Left lung (tissue), 10 donors: ENCODE measurements around the gene LTBP2. TPM values are rescaled to one million over a fixed set of nuclear protein-coding genes. Genes with fewer than 3 reads are reported as not detected.
A peak's percentile ranks its signal among the peaks of the same experiment; 100 is the strongest.

Experiments
- ATAC-seq: fragments of 200-7000 bp; cut with Tn5 transposase; one replicate; pipeline ENCODE4 v1.9.1; 2020; ENCODE audit warnings: moderate library complexity
- DNase-seq, 4 donors: peaks; one replicate each; pipeline ENCODE4 v3.0.0-alpha.2; 2013 to 2020
- H3K27ac ChIP-seq, 2 donors: fragments of 200-600 bp; sonication (generic) in 1 of 2; one replicate each; pipeline versions ENCODE4 v1.5.0 to v1.8.0; 2020 to 2021
- H3K27me3 ChIP-seq, 2 donors: fragments of 200-600 bp; sonication (generic) in 1 of 2; one replicate each; pipeline versions ENCODE4 v1.5.0 to v1.8.0; 2020 to 2021
- H3K36me3 ChIP-seq, 2 donors: fragments of 200-600 bp; sonication (generic) in 1 of 2; one replicate each; pipeline versions ENCODE4 v1.5.0 to v1.8.0; 2020 to 2021
- H3K4me1 ChIP-seq, 2 donors: fragments of 200-600 bp; one replicate each; pipeline ENCODE4 v1.8.0; 2021
- H3K4me3 ChIP-seq, 2 donors: fragments of 200-600 bp; sonication (generic) in 1 of 2; one replicate each; pipeline versions ENCODE4 v1.5.0 to v1.8.0; 2020 to 2021; ENCODE audit warnings: mild to moderate bottlenecking in 1 of 2
- H3K9me3 ChIP-seq, 2 donors: fragments of 200-600 bp; sonication (generic) in 1 of 2; one replicate each; pipeline versions ENCODE4 v1.5.0 to v1.8.0; 2020 to 2021
- CTCF ChIP-seq, 2 donors: fragments of 200-600 bp; sonication (generic) in 1 of 2; IDR thresholded peaks; one replicate each; pipeline versions ENCODE4 v1.5.0 to v1.8.0; 2021; ENCODE audit warnings: antibody characterized with exemption in 2 of 2
- intact Hi-C, 2 donors: fragments of 100-400 bp; cut with DNase I; formaldehyde crosslinking; loops; one replicate each; pipeline versions ENCODE4 v1.11.2 to v1.14.2; 2022
- polyA plus RNA-seq, 6 donors: library from polyadenylated mRNA; unstranded; fragments of 120-200 nt; gene quantifications; one replicate each; pipeline ENCODE4 v1.2.1, GENCODE V29; 2013; ENCODE audit not compliant: insufficient read length in 6 of 6
- total RNA-seq, 2 donors: library from RNA; stranded (reverse); fragmentation: NEBNext Ultra II Directional; extraction: Animal tissue kit (Norgen Biotek cat#: 25700); gene quantifications; one replicate each; pipeline ENCODE4 v1.2.1, GENCODE V29; 2021
- donor health status: DM: no; HTN: yes; CAD: no.
- donor health status: DM: no; HTN: no; CAD: no.

LTBP2 gene
- total and polyA plus RNA-seq, 8 donors, result 14.0 to 154 (median 19.3) TPM

DNA sequence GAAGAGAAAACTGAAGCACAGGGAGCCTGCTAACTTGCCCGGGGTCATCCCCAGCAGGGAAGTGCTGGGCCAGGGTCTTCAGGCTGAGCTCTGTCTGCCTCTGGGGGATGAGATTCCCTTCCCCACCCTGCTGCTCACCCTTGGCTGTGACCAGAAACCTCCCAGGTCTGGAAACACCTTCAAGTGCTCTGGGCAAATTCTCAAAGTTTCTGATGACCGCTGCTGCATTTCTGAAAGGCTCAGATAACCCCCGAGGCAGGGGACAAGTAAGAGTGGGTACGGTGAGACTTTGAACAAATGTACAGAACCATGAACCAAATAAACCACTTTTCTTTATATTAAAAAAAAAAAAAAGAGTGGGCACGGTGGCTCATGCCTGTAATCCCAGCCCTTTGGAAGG, 41.3 kb downstream of the LTBP2 start:
- no peak for ATAC-seq
- H3K27ac ChIP-seq, result peak overlapping the region; percentile 44 to 60
- H3K4me1 ChIP-seq, result peaks cover 42 to 48% of the 10 kb centered on the region in 2 donors
- intact Hi-C loops, result no loop called here
- no peaks in the 10 kb centered on the region for H3K36me3 ChIP-seq
- H3K4me3 ChIP-seq, result no peak overlapping the region
- no peak for TF ChIP-seq CTCF (IDR thresholded peaks at IDR 0.05)
- no peaks in the 10 kb centered on the region for H3K9me3 ChIP-seq
- H3K27me3 ChIP-seq, result no peaks in the 10 kb centered on the region
- no peak for DNase-seq

DNA sequence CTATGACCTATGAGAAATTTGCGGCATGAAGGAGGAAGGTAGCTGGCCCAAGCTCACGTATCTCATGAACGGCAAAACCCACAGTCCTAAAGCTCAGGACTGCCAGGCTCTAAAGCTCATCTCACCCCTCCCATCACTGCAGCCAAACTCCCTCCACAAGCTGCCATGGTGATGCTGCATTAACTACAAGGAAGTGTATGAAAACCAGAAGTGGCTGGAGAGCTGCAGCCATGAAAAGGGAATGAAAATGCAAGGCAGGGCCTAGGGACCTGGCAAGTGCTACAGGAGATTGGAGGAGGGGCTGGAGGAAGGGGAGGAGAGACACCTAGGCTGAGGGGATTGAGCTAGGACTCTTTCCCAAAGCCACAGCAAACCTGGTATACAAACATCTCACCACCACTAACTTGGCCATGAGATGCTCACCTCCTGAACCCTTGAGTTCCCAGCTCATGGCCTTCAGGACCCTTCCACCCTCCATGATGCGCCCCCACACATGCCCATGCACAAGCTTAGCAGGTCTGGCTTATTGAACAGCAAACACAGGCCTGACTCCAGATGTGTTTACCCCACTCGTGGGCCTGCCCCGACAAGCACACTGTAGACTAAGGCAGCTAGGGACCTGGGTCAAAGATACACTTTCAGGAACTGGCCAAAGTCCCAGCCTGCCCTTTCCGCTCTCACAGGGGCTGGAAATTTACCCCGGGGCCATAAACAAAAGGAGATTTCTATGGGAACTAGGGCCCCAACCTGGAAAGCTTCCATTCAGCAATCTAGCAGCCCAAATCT, 42.0 kb downstream of the LTBP2 start:
- no peak for TF ChIP-seq CTCF (IDR thresholded peaks at IDR 0.05)
- Histone ChIP-seq H3K27me3 (no peaks in the 10 kb centered on the region), H3K4me3 (no peak overlapping the region), H3K4me1 (peaks cover 42 to 47% of the 10 kb centered on the region in 2 donors), H3K9me3 (no peaks in the 10 kb centered on the region), H3K36me3 (no peaks in the 10 kb centered on the region), H3K27ac (peak overlapping the region; percentile 44 to 60)
- DNase-seq (no peak), ATAC-seq (no peak)
- intact Hi-C loops, result no loop called here

DNA sequence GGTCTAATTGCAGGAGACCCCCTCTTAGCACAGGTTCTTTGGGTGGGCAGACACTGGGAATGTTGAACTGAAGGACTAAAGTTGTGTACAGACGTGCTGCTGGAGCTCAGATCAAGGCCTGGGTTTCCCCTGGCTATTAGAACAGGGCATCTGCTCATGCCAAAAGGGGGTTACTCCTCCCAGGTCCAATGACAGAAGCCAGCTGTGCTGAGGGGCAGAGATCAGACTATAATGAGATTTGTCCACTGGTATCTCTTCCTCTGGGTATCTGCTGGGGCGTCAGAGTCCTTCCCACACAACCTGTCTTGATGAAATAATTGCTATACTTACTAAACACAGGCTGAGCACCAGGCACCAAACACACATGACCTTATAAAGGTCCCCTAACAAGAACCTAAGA, 42.6 kb downstream of the LTBP2 start:
- Histone ChIP-seq H3K27me3 (no peaks in the 10 kb centered on the region), H3K4me3 (no peak overlapping the region), H3K36me3 (no peaks in the 10 kb centered on the region), H3K9me3 (no peaks in the 10 kb centered on the region), H3K27ac (peak overlapping the region; percentile 26 to 60), H3K4me1 (peaks cover 41 to 42% of the 10 kb centered on the region in 2 donors)
- intact Hi-C loops, result no loop called here
- DNase-seq (no peak), ATAC-seq (no peak)
- no peak for TF ChIP-seq CTCF (IDR thresholded peaks at IDR 0.05)

- intact Hi-C loops, result no loop called here
- Histone ChIP-seq H3K27me3 (no peaks in the 10 kb centered on the region), H3K36me3 (no peaks in the 10 kb centered on the region), H3K4me3 (no peak overlapping the region), H3K4me1 (peaks cover 37 to 38% of the 10 kb centered on the region in 2 donors), H3K9me3 (no peaks in the 10 kb centered on the region), H3K27ac (no peak overlapping the region)
- ATAC-seq (no peak), DNase-seq (peak in 1 of 4 donors; percentile 78)
- TF ChIP-seq CTCF (IDR thresholded peaks at IDR 0.05), result no peak
These were observed 43.1 kb downstream of the LTBP2 start for GRCh38 chr14:74568911-74569310.

DNA sequence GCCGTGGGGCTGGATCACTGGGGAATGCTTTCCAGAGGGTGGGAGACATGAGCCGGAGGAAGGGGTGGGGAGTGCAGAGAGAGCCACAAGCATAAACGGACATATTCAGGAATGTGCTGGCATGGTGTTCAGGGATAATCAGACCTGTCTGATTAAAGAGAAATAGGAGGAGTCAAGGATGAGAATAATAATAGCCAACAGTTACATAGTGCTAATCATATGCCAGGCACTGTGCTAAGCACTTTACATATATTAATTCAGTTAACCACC, 43.7 kb downstream of the LTBP2 start:
- Histone ChIP-seq H3K4me1 (peaks cover 35% of the 10 kb centered on the region in 2 donors), H3K27ac (peak overlapping the region; percentile 8 to 41)

More for the DNA sequence above, 43.7 kb downstream of the LTBP2 start:
- intact Hi-C loops, result no loop called here
- no peak for DNase-seq
- no peaks in the 10 kb centered on the region for H3K27me3 ChIP-seq
- no peak overlapping the region for H3K4me3 ChIP-seq
- no peak for ATAC-seq
- no peaks in the 10 kb centered on the region for H3K9me3 ChIP-seq
- no peak for TF ChIP-seq CTCF (IDR thresholded peaks at IDR 0.05)
- H3K36me3 ChIP-seq, result no peaks in the 10 kb centered on the region
